SIG-M5 treated with dmso at 0.1 percent for 504 hours (cell line): ENCODE data around the gene RDM1.
"Not testable (repeated sequence)": the region's sequence is repeated elsewhere in the genome, so short reads cannot be mapped to it uniquely, and the experiment has no call there.

Source experiments
- DNase-seq: peaks from one replicate; lab custom pipeline; 2025; ENCODE audit not compliant: unreplicated experiment; lab: John Stamatoyannopoulos, UW

Gene RDM1, protein sequence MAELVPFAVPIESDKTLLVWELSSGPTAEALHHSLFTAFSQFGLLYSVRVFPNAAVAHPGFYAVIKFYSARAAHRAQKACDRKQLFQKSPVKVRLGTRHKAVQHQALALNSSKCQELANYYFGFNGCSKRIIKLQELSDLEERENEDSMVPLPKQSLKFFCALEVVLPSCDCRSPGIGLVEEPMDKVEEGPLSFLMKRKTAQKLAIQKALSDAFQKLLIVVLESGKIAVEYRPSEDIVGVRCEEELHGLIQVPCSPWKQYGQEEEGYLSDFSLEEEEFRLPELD

DNA sequence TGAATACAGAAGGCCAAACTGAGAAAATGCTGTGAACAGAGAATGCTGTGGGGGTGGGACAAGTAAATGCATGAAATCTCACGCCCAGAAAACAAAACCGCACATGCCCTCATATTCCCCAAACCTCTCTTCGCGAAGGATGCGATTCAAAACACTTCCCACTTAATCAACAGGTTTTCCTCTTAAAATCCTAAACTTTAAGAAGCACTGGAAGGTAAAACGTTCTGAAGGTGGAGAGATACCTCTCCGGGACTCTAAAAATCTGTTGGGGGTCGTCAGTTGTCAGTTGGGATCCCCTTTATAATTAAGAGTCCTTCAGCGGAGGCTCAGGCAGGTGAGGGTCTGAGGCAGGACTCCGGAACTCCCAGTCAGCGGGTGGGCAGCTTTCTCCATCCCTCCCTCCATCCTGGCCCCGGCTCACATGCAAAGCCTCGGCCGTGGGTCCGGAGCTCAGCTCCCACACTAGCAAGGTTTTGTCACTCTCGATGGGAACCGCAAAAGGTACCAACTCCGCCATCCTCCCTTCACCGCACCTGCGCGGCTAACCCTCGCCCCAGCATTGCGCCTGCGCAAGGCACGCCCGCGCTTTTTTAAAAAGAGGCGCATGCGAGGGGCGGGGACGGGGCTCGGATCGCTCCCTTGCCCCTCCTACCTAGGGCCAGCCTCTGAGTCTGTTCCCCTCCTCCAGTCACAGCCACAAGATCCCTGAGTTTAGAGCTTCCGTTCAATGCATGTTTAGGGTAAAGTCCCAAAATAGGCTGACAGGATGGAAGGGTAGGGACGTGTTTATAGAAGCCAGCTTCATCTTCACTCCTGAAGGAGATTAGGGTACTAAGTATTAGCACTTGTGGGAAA, at the start of gene RDM1:
Gene RDM1, minus strand, starts transcription at position 563 of the 855 bp plus-strand sequence. Its CDS starts 46 bp downstream, at position 517.
- peak; percentile 94 for DNase-seq

DNA sequence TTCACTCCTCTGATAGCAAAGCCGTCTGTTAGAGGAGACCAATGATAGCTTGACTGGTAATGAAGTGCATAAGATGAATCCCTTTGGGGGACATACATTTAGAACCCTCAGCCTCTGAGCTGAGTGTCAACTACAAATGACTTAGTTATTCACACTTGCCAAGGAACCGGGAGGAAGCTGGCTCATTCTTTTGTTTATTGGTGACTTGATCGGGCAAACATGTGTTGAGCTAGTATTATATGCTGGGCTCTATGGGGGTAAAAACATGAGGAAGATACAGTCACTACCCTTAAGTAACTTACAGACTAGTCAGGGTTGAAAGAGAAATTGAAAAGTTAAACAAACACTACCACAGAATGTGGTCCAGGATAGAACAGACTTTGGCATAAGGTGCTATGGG, 47.8 kb upstream of the RDM1 start:
- DNase-seq, result no peak

DNA sequence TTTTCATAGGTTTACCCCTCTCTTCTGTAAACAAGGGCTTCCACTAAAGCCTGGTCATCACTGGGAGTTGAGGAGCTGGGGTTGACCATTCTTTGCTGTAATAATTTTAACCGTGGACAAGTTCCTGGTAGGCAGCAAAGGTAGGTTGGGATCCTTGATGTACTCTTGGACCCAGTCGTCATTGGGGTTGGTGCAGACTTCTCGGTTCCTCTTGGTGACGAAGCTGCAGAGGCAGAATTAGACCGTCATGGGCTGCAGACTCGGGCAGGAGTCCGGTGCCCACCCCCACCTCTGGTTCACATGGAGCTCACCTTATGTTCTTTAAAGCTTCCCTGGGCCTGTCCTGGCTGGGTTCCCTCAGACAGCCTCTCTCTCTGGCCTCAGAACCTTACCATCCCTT, 46.9 kb upstream of the RDM1 start:
- DNase-seq, result no peak

DNA sequence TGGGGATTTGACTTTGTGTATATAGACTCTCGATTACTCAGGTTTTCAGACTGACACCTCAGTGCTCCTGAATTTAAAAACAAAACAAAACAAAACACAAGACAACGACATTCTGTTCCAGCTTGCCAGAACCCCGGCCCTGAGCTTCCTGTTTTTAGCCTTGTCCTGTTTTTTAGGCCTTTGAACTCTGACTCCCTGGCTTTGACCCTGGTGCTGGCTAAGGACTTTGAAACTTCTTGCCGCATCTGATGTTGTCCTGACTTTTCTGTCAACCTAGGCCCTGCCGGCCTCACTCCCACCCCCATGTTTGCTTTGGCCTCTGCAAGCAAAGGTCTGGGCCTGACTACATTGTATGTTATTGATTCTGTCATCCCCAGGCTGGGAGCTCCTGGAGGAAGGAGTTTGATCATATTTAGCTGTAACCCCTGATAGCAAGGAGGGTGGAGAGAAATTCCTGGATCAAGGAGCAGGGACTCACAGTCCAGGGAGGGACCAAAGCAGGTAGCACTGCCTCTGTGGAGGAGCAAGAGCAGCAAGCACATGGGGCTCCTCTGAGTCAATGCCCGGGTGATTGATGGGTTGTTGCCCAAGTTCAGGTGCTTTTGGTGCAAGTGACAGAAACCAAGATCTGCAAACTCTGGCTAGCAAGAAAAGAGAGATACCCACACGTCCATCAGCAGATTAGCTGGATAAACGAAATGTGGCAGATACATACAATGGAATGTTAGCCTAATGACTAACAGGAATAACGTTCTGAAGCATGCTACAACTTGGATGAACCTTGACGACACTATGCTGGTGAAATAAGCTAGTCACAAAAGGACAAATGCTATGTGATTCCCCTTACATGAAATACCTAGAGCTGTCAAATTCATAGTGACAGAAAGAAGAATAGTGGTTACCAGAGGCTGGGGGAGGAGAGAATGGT, 43.0 kb upstream of the RDM1 start:
- no peak for DNase-seq

DNA sequence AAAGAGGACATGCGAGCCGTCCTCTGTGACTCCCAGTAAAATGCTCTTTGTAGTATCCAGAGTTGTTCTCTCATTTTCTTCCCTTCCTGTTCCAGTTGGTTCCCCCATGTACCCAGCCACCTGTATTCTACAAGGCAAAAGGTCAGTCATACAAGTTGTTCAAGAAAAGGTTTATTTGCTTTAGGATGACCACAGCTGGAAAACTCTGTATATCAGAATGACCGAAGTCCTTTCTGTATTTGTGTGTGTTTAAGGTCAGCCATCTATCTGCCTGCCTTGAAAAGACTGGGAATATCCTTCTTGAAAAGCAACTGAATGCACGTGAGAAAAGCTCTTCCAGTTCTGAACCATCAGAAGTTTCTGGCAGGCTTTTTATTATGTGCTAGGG, 42.4 kb upstream of the RDM1 start:
- DNase-seq, result no peak

DNA sequence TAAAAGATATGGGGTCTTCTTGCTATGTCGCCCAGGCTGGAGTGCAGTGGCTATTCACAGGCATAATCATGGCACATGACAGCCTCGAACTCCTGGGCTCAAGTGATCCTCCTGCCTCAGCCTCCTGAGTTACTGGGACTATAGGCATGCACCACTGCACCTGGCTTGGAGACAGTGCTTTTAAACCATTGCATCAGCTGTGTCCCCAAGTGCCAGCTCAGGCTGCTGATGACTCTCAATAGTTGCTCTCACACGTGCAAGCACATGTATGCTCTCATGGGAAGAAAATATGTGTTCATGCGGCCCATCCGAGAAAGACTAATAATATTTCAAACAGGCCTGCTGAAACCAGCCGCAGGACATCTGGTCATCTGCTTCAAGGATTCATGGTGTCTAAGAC, 42.0 kb upstream of the RDM1 start:
- no peak for DNase-seq

DNA sequence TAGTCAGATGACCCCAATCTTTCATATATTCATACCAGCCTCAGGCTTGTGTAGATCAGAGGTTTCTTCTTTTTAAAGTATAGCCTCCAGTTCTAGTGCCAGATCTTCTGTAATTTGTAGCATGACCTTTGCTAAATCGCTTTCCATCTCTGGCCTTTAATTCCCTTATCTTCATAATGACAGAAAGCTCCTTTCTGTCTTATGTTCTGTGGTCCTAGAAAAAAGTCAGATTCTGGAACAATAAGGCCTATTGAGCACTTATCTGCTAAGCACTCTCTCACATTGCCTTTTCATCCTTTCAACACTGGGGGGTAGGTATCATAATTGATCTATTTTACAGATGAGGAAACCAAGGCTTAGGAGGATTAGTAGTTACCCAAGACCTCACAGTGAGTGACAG, 41.5 kb upstream of the RDM1 start:
- no peak for DNase-seq

DNA sequence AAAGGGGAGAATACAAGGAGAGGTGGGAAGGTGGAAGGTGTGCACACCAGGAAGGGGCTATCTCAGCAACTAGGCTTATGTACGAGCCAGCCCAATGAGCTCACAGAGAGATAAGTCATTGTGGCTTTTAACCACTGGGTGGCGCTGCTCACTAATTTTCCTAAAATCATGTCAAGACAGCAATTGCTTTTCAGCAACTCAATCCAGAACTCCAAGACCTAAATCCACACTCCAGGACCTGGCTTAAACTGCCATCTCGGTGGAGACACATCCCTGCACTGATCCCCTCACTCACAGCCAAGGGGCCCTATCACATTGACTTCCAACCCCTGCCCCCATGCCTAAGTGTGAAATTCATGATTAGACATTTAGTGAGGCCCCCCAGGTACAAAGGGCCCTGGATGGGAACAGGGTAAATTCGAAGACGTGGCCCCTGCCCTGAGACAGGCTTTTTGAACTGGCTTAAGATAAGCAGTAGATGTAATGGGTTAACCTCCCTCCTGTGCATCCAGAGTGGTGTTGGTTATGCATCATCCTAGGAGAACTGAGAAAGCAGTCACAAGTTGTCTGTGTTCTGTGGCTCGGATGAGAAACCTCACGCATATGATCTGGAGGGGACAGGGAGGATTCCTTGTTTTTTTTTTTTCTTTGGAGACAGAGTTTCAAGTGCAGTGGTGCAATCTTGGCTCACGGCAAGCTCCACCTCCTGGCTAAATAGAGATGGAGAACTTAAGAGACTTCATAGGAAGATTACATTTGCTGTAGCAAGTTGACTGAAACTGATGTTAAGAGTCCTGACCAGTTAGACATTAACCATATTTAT, 39.2 kb upstream of the RDM1 start:
- DNase-seq, result peak; percentile 60

DNA sequence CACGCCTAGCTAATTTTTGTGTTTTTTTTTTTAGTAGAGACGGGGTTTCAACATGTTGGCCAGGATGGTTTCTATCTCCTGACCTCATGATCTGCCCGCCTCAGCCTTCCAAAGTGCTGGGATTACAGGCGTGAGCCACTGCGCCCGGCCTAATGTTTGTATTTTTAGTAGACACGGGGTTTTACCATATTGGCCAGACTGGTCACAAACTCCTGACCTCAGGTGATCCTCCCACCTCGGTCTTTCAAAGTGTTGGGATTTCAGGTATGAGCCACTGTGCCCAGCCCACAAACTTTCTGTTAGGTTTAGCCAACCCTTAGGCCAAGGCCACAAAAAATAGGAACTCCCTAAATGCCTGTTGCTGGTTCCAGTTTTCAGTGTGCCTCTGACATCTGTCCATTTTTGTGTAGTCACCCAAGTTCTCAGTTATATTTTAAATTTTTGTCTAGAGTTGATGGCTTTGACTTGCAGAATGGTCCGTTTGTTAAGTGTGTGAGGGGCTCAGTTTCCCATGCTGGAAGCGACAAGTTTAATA, 38.0 kb upstream of the RDM1 start:
- no peak for DNase-seq

DNA sequence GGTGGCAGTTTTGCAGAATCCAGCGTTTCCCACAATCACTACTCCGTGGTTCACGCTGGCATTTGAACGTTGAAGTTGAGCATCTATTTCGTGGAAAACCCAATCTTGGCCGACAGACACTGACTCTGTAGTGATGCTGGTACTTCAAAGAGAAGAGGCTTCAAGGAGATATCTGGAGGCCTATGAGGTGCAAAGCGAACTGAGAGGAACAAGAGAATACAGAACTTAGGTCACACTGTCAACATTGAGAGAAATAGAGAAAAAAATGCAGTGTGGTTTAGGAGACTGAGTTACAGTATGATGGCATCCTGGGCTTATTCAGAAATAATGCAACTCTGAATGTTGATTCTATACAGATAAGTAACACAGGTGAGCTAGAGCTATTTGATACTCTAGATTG, 34.7 kb upstream of the RDM1 start:
- DNase-seq, result no peak

DNA sequence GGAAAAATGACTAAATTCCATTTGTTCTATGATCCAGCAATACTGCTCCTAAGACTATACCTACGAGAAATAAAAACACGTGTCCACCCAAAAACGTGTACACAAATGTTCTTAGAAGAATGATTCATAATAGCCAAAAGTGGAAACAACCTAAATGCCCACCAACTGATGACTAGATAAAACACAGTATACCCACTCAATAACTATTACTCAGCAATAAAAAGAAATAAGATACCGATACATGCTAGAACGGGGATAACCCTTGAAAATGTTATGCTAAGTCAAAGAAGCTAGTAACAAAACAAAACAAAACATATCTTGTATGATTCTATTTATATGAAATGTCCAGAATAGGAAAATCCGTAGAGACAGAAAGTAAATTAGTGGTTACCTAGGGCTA, 33.1 kb upstream of the RDM1 start:
- no peak for DNase-seq

DNA sequence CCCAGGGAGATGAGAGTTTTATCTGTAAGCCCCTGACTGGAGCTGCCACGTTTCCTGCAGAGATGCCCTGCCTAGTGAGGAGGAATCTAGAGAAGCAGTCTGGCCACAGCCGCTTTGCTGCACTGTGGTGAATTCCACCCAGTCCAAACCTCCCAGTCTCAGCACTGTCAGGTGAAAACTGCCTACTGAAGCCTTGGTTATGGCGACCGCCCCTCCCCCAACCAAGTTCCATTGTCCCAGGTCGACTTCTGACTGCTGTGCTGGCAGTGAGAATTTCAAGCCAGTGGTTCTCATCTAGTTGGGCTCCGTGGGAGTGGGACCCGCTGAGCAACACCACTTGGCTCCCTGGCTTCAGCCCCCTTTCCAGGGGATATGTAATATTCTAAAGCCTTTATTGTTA, 23.1 kb upstream of the RDM1 start:
- no peak for DNase-seq

DNA sequence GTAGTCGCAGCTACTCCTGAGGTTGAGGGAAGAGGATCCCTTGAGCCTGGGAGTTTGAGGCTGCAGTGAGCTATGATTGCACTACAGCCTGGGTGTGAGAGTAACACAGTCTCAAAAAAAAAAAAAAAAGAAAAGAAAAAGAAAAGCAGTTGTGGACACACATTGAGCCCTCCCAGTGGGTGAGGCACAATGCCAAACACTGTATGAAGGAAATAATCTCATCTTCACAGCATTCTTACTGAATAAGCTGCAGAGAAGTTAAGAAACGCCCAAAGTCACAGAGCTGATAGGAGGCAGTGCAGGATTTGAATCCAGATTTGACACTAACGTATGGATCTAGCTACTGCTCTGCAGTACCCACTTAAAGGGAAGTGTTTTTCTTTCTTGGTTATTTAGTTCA, 18.8 kb upstream of the RDM1 start:
- no peak for DNase-seq

DNA sequence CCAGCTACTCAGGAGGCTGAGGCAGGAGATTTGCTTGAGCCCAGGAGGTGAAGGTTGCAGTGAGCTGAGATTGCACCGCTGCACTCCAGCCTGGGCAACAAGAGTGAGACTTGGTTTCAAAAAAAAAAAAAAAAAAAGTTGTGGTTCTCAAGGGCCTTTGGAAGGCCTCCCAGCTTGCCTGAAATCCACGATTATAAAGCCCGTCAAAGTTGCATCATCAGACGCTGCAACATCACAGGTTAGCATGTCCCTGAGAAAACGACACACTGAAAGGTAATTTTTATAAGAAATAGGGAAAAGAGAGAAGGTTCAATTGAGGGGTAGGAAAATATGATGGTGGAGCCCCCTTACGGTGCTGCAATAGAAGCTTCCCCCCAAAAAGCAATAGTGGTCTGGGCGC, 17.5 kb upstream of the RDM1 start:
- DNase-seq, result no peak

DNA sequence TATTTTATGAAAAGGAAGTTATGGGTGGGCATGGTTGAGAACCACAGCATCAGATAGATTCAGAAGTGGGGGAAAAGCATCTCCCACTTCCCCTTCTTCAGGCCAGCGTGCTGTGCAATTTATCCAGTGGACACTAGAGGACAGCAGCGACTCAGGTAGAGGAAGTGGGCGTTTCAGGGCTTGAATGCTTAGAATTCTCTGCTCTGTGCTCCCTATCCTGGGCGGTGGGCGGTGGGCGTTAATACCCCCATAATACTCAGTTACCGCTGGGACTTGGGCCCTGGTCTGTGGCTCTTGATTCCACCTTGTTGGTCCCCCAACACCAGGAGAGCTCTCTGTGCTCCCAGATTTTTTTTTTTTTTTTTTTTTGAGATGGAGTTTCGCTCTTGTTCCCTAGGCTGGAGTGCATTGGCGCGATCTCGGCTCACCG, 16.6 kb upstream of the RDM1 start:
- DNase-seq, result peak; percentile 73

DNA sequence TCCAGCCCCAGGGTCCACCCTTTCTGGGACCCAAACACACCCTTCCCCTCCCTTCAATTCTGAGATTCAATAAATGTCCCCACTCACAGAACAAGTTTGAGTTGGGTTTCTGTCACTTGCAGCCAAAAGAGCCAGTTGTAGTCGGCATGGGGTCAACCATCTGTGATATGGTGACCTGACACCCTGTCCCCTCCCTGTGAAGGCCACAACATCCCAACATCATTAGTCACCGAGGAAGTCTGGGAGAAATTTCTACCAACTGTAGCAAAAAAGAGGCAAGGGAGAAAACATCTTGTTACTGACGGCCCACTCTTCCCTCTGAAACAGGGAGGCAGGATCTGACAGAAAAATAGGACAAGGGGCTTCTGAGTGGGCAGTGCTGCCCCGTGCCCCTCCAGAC, 13.6 kb upstream of the RDM1 start:
- DNase-seq, result no peak

DNA sequence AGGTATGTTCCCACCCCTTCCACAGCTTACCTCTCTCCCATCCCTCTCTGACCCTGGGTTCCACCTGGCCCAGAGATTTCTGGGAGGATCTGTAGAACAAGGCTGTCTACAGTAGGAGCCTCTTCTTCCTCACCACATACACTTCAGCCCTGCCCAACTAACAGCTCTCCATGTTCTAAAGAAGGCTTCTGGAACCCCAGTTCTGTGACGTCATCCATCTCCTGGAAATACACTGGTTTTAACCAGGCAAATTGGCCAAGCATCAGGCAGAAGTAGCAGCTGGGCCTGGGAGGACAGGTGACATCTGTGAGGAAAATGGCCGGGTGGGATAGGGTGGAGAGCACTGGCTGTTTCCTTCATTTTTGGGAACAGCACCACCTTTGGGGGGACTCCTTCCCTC, 13.0 kb upstream of the RDM1 start, which contains the start of gene LYZL6:
Gene LYZL6, minus strand, starts transcription at position 177 of the 400 bp plus-strand sequence. CDS start 4,357 bp downstream, outside the sequence.
- no peak for DNase-seq

DNA sequence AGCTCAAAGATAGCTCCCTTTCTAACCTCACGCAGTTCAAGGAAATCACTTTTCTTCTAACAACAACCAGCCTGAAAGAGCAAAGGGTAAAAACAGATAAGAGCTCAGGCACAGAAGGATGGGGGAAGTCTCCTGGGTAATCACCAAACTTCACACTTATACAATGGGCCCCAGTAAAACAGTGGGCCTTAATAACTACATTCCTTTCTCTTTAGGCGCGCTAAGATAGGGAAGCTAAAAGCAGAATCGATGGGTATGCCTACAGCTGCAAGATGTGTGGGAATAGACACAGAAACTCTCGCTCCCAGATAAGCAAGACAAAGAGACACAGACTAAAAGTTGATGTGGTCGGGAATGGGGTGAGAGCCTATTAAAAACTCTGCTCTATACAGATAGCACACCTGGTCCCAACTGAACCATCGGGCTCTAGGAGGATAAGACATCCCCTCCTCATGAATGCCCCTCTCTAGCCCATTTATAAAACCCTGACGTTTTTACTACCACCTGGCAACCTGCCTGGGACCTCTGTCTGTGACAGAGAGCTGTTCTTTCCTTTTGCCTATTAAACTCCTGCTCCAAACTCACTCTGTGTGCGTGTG, 12.1 kb upstream of the RDM1 start:
- no peak for DNase-seq

DNA sequence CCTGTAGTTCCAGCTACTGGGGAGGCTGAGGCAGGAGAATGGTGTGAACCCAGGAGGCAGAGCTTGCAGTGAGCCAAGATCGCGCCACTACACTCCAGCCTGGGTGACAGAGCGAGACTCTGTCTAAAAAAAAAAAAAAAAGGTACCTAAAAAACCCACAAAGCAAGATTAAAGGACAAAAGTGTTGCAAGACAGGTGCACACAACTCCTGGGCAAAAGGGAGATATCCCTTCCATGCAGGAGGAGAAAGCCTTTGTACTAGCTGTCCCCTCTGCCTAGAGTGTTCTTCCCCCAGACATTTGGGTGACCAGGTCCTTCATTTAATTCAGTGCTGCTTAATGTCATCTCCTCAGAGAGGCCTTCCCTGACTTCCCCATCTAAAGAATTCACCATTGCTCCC, 7.9 kb upstream of the RDM1 start:
- not testable (repeated sequence) for DNase-seq

DNA sequence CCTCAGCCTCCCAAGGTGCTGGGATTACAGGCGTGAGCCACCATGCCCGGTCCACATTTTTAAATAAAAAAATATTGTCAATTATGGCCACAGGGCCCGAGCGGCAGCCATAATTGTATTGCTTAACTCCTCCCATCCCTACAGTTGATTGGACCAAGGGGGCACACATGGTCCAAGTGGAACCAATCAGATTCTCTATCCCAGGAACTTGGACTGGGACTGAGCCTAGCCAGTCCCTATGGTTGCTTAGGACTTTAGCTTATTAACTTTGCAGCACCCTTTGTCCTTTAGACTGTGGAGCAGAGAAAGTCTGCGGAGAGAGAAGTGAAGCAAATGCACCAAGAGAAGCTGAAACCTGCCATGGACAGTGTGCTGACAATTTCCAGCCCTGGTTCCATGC, 5.5 kb upstream of the RDM1 start:
- DNase-seq, result no peak
